HL-60 (cell line): ENCODE data around the gene FAM171A1.

ENCODE experiments used
- CTCF ChIP-seq: IDR thresholded peaks from one replicate; pipeline ENCODE4 v1.5.1; 2011; ENCODE audit warnings: low read length, control low read depth, inconsistent platforms; ENCODE audit not compliant: insufficient read depth
- POLR2AphosphoS5 ChIP-seq: IDR thresholded peaks from 2 replicates; pipeline ENCODE4 v1.6.1; 2012; ENCODE audit warnings: low read depth

GRCh38 chr10:15223174-15223573 is 147.9 kb downstream of the FAM171A1 start:
- TF ChIP-seq CTCF = no peak
- TF ChIP-seq POLR2AphosphoS5 = no peak
